ENCODE results near the gene RRP9. TPM values are rescaled to one million over a fixed set of nuclear protein-coding genes. Genes with fewer than 3 reads are reported as not detected.

RRP9 gene
- total and polyA plus RNA-seq, 4 donors = 6.5 to 11.0 (median 7.8) TPM

- H3K4me1 ChIP-seq (ENCODE audit: control insufficient read depth in 4 of 4, insufficient read depth in 4 of 4, low read length in 3 of 4) = peaks cover 10 to 29% (median 22%) of the 10 kb centered on the region in 4 donors
- no peak for TF ChIP-seq RXRA (IDR thresholded peaks at IDR 0.05)
- no peak for TF ChIP-seq YY1 (IDR thresholded peaks at IDR 0.05)
- no peak for TF ChIP-seq RAD21 (IDR thresholded peaks at IDR 0.05)
- TF ChIP-seq NR2F2 (IDR thresholded peaks at IDR 0.05) = no peak
- TF ChIP-seq MAX (IDR thresholded peaks at IDR 0.05) = no peak
- TF ChIP-seq CTCF (IDR thresholded peaks at IDR 0.05; ENCODE audit: low read depth, low read length, missing input control) = no peak
- no peak for TF ChIP-seq FOXA1 (IDR thresholded peaks at IDR 0.05)
- no peak for TF ChIP-seq HNF4A (conservative IDR thresholded peaks at IDR 0.05)
- no peak for TF ChIP-seq GABPA (IDR thresholded peaks at IDR 0.05 in 1 of 2, conservative IDR thresholded peaks at IDR 0.05 in 1 of 2)
- no peak for TF ChIP-seq JUND (IDR thresholded peaks at IDR 0.05)
- no peak for TF ChIP-seq EGR1 (IDR thresholded peaks at IDR 0.05; ENCODE audit: low read depth in 2 of 2)
- no peak for TF ChIP-seq ZBTB33 (IDR thresholded peaks at IDR 0.05)
- no peak for TF ChIP-seq REST (IDR thresholded peaks at IDR 0.05)
- no peak for TF ChIP-seq TAF1 (conservative IDR thresholded peaks at IDR 0.05)
- TF ChIP-seq SP1 (IDR thresholded peaks at IDR 0.05) = no peak
- TF ChIP-seq FOXA2 (IDR thresholded peaks at IDR 0.05) = no peak
- no peak overlapping the region for H3K4me3 ChIP-seq (ENCODE audit: low read depth in 1 of 3, low read length in 3 of 3)
- no peaks in the 10 kb centered on the region for H3K9me3 ChIP-seq (ENCODE audit: control insufficient read depth in 4 of 4, low read length in 3 of 4)
- no peaks in the 10 kb centered on the region for H3K27me3 ChIP-seq (ENCODE audit: control insufficient read depth in 4 of 4, insufficient read depth in 4 of 4, low read length in 3 of 4)
- H3K27ac ChIP-seq (ENCODE audit: low read depth in 1 of 2, low read length in 2 of 2) = no peak overlapping the region
- 91% methylated on average over 18 of the region's 18 CpGs for WGBS
- DNase-seq (ENCODE audit: low spot score) = no peak
- H3K9ac ChIP-seq (ENCODE audit: low read depth in 1 of 2, low read length in 2 of 2) = no peak overlapping the region
- H3K36me3 ChIP-seq (ENCODE audit: control insufficient read depth in 4 of 4, insufficient read depth in 3 of 4, low read depth in 1 of 4, low read length in 3 of 4) = peaks cover 0 to 30% (median 18%) of the 10 kb centered on the region in 4 donors
Observed at GRCh38 chr3:51945031-51945840, 3.5 kb upstream of the RRP9 start.
